CD4-positive, alpha-beta T cell treated with Interleukin-17A for 4 hours (primary cell): ENCODE measurements around the gene TMEM273.
"Not testable (repeated sequence)": the region's sequence is repeated elsewhere in the genome, so short reads cannot be mapped to it uniquely, and the experiment has no call there.

ENCODE experiments used
- DNase-seq: peaks from one replicate; pipeline ENCODE4 v3.0.0-alpha.2; 2020; ENCODE audit warnings: mixed read lengths

The TMEM273 gene

GRCh38 chr10:49204119-49204518 is 15.9 kb upstream of the TMEM273 start:
- DNase-seq: no peak

- DNase-seq: no peak
Observed at GRCh38 chr10:49202266-49202665, 14.1 kb upstream of the TMEM273 start.

GRCh38 chr10:49200854-49201253 is 12.7 kb upstream of the TMEM273 start:
- no peak for DNase-seq

- DNase-seq: no peak
Observed at GRCh38 chr10:49197171-49197570, 9.0 kb upstream of the TMEM273 start.

GRCh38 chr10:49195864-49196263 is 7.7 kb upstream of the TMEM273 start:
- not testable (repeated sequence) for DNase-seq

- no peak for DNase-seq
Observed at GRCh38 chr10:49194212-49194920, 6.2 kb upstream of the TMEM273 start.

- no peak for DNase-seq
Observed at GRCh38 chr10:49191349-49191748, 3.2 kb upstream of the TMEM273 start.

GRCh38 chr10:49189422-49189821 is 1.2 kb upstream of the TMEM273 start:
- DNase-seq: no peak

- no peak for DNase-seq
Observed at GRCh38 chr10:49187044-49187484, 1.1 kb downstream of the TMEM273 start.

- DNase-seq: no peak
Observed at GRCh38 chr10:49186613-49187012, 1.6 kb downstream of the TMEM273 start.

- no peak for DNase-seq
Observed at GRCh38 chr10:49185213-49185612, 3.0 kb downstream of the TMEM273 start.

- no peak for DNase-seq
Observed at GRCh38 chr10:49184642-49185111, 3.5 kb downstream of the TMEM273 start.

GRCh38 chr10:49183596-49184542 is 4.3 kb downstream of the TMEM273 start:
- DNase-seq: no peak

GRCh38 chr10:49182776-49183175 is 5.4 kb downstream of the TMEM273 start:
- no peak for DNase-seq

GRCh38 chr10:49180444-49180860 is 7.7 kb downstream of the TMEM273 start:
- no peak for DNase-seq

GRCh38 chr10:49179699-49180443 is 8.3 kb downstream of the TMEM273 start:
- DNase-seq: no peak

GRCh38 chr10:49178489-49179471 is 9.4 kb downstream of the TMEM273 start:
- DNase-seq: no peak

- DNase-seq: peak; percentile 56
Observed at GRCh38 chr10:49177391-49178355, 10.5 kb downstream of the TMEM273 start.

GRCh38 chr10:49176310-49177268 is 11.6 kb downstream of the TMEM273 start:
- DNase-seq: no peak
